Measurements from ENCODE around the gene RAPGEF2.
"Not testable (repeated sequence)": the region's sequence is repeated elsewhere in the genome, so short reads cannot be mapped to it uniquely, and the experiment has no call there.

RAPGEF2 gene

GRCh38 chr4:159248384-159249178 is 145.7 kb downstream of the RAPGEF2 start:
- no peak for DNase-seq

DNA sequence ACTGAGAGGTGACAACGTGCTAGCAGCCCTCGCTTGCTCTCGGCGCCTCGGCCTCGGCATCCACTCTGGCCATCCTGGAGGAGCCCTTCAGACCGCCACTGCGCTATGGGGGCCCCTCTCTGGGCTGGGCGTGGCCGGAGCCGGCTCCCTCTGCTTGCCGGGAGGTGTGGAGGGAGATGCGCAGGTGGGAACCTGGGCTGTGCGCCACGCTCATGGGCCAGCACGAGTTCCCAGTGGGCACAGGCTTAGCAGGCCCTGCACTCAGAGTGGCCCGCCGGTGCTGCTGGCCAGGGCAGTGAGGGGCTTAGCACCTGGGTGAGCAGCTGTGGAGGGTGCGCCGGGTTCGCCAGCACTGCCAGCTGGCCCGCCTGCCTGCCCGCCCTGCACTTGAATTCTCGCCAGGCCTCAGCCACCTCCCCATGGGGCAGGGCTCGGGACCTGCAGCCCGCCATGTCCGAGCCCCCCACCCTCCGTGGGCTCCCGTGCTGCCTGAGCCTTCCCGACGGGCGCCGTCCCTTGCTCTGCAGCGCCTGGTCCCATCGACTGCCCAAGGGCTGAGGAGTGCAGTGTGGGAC is 148.0 kb downstream of the RAPGEF2 start:
- no peak for DNase-seq

- not testable (repeated sequence) for DNase-seq
Measured at GRCh38 chr4:159251580-159251979, 148.7 kb downstream of the RAPGEF2 start.

GRCh38 chr4:159252491-159252890 is 149.6 kb downstream of the RAPGEF2 start:
- DNase-seq, result no peak

GRCh38 chr4:159256037-159256436 is 153.2 kb downstream of the RAPGEF2 start:
- no peak for DNase-seq

GRCh38 chr4:159258889-159259560 is 156.1 kb downstream of the RAPGEF2 start:
- no peak for DNase-seq

DNA sequence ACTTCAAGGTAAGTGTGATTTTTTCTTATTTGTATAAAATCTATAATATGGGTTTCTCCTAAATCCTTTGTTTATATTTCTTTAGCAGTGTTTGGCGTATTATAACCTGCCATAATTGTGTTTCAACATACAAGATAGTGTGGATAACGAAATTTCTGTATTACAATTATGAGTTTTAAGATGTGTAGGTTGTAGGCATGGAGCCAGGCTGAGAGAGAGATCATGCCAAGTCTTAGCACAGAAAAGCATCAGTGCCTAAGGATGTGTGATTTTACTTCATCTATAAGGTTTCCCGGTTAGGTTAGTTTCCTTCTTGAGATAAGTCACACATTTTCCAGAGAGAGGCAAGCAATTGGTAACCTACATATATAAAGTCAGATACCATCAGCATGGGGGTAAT is 161.2 kb downstream of the RAPGEF2 start:
- DNase-seq, result no peak

DNA sequence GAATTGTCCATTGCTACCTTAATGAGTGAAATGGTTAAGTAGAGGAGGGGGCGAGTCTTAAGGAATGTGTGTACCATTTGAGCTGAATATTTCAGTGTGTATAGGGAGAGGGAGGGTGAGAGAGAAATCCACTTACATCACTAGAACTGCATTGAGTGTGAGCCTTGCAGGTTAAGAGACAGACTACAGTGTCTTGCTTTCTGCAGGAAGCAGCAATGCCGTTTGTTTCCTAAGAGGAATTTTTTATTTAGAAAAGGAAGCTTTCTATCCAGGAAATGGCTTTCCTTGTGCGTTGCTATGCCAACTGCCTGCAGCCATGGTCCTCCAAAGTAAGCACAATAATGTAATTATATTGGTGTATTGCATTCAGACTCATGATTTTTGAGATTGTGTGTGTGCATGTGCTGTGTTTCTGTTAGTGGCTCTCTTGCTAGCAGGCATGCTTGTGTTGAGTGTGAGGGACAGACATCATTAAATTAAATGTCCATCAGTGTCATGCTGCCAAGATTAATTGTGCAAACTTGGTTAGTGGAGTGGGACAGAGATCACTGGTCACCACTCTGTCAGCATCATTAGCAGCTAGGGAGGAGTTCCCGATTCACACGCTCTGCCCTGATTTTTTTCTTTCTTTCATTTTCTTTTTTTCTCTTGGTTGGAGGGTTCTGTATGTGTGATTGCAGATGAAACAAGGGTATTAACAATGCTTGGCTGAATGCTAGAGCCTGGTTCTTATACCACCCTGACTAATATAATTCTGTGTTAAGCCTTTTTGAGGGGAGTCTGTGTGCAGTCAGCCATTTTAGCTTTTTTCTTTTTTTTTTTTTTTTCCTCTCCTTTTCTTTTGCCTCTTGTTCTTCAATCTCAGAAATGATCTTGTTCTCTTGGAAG is 164.3 kb downstream of the RAPGEF2 start:
- no peak for DNase-seq

DNA sequence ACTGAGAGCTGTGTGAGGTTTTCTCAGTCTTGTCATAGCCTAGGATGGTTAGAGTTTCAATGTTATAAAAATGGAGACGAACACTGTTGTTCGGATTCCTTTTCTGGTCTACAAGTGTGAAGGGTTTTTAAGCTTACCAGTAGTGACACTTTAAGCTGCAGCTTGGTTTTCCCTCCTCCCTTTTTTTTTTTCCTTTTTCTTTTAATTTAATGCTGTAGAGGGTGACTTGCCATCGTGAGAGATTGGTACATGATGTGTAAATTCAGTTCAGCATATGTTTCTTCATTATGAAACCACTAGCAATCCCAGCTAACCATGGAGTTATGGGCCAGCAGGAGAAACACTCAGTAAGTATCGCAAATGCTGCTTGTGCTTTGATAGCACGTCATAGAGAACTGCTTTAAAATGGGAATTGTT is 165.0 kb downstream of the RAPGEF2 start:
- DNase-seq, result no peak

DNA sequence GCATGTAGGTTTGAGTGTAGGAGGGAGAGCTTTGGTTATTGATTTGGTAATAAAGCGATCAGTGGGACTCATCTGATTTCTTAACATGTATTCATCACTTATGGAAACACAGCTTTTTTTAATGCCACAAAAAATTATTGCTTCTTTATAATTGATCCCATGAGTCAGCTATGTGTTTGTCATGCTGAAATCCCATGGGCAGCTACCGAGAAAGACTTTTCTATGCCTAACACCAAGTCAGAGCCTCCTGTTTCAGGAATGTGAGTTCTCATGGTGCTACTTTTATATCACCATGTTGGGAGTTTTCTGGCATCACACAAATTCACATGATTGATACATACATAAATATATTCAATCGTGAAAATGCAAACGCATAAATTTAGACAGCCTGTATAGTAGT is 165.7 kb downstream of the RAPGEF2 start:
- DNase-seq, result no peak

- no peak for DNase-seq
Measured at GRCh38 chr4:159269116-159269515, 166.2 kb downstream of the RAPGEF2 start.

GRCh38 chr4:159269956-159270355 is 167.1 kb downstream of the RAPGEF2 start:
- no peak for DNase-seq

GRCh38 chr4:159271856-159272255 is 169.0 kb downstream of the RAPGEF2 start:
- DNase-seq, result no peak

DNA sequence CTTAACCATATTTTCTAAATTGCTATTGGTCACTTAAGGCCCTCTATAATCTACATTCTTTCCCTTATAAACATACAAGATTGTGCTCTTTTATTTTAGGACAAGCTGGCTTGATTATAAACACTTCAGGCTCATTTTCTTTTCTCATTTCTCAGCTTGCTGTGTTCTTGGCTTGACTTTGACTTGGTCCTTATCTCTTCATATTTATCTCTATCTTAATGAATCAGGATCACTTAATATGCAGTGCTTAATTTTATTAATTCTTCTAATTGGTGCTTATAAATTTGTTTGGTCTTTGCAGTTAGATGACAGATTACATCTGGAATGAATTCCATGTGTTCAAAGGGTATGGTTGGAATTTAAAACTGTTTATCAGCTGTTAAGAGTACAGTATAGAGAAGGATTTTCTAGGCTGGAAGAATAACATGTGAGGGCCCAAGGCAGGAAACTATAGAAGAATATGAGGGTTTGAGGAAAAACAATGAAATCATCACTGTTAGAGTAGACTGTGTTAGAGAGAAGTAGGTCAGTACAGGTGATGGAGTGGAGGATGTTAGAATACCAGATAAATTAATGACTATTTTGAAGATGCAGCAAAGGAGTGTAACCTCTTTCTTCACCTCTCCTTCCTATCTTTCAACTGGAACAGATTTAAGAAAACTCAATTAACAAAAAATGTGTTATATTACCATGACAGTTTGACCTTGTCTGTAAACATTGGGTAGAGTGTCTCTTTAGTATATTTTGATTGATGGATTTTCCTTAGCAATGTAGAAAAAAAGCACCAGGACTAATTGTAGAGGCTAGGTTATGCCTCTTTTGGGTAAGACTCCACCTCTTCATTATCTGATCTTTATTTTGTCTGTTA is 169.6 kb downstream of the RAPGEF2 start:
- DNase-seq, result no peak

DNA sequence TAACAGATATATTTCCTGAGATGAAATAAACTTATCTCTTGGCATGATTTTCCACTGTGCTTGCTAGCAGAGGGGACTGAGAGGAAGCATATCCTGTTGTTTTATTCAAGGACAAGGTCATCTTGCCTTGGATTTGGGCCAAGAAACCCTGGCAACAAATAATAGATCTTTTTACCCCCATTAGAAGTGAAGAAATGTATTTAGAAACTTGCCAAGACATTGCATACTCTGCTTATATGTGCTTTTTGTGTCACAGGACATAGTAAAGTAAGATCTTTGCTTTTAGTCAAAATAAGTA is 170.2 kb downstream of the RAPGEF2 start:
- no peak for DNase-seq

- no peak for DNase-seq
Measured at GRCh38 chr4:159273841-159274240, 171.0 kb downstream of the RAPGEF2 start.

- no peak for DNase-seq
Measured at GRCh38 chr4:159278399-159278798, 175.5 kb downstream of the RAPGEF2 start.

DNA sequence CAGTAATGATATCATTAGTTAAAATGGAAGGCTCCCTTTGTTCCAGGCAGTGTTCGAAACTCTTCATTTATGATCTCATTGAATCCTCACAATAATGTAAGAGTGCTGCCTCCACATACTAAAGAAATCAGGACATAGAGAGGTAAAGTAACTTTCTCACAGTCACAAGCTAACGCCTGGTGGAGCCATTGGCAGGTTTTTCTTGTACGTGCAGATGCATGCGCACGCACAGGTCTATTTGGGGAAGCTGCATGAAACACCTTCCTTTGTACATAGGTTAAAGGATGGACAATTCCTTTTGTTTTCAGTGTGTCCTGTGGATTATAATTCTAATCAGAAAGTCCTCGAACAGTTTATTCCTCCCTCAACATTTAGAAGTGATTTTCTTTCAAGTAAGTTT is 176.2 kb downstream of the RAPGEF2 start:
- DNase-seq, result no peak

DNA sequence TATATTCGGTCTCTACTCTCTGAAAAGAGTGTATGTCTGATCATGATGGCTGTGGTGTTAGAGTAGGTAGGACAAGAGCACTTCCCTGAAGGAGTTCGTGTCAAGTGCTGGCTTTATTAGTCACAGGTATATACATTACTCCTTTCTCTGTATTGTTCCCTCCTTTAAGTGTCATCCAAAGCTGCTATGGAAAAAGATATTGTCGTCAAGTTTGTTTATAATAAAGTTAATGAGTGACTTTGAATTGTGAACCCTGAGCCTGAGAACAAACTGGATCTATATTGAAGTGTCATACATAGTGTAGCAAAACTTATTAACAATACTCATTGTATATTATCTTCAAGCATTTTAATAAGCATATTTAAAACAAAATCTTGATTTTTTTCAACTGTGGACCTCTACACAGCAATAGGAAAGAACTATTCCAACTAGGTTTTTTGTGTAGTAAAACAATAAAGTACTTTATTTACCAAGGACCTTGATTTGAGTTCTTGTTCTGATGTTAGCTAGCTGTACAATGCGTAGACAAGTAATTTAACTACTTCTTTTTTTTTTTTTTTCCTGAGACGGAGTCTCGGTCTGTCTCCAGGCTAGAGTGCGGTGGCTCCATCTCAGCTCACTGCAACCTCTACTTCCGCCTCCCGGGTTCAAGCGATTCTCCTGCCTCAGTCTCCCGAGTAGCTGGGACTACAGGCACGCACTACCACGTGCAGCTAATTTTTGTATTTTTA is 177.7 kb downstream of the RAPGEF2 start:
- no peak for DNase-seq

DNA sequence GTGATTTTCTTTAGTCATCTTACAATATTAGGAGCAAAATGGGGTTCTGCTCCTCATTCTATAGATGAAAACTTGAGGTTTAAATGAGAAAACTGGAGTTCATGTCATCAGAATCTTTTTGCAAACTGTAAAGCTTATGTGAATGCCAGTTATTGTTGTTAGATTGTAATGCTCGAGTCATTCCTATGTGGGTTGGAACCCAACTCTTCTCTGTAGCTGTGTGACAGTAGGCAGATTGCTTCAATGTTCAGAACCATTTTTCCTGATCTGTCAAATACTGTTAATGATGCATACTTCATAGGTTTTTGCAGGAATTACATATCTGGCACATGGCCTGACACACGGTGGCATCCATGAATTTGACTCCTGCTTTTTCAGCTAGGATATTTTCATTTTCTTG is 178.9 kb downstream of the RAPGEF2 start:
- no peak for DNase-seq

DNA sequence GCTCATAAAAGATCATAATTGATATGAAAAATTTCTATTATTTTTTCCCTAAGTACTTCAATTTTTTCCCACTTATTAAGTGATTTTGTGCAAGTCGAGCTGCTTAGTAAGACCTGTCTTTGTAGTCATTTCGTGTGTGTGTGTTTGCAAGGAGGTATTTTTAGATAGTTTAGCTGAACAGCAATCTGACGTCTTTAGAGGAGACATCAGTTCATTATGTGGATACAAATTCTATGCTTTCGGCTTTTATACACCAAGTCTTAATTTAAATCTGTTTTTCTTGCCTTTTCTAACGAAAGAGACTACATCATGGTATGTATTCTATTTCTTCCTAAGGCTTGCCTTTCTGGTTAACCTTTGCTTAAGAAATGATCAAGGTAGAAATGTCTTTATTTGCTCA is 179.4 kb downstream of the RAPGEF2 start:
- no peak for DNase-seq

- DNase-seq, result no peak
Measured at GRCh38 chr4:159282944-159283343, 180.1 kb downstream of the RAPGEF2 start.
